Activated CD4-positive, alpha-beta T cell treated with anti-CD3 and anti-CD28 coated beads, Interleukin-2, amount 10 ng/mL, durations not matched to agents 24 days and 14 days (primary cell): ENCODE data around the gene XKR3. TPM values are rescaled to one million over a fixed set of nuclear protein-coding genes. Genes with fewer than 3 reads are reported as not detected.
"Not testable (repeated sequence)": the region's sequence is repeated elsewhere in the genome, so short reads cannot be mapped to it uniquely, and the experiment has no call there.

Experiments used
- DNase-seq: peaks from one replicate; pipeline ENCODE4 v3.0.0; 2022
- H3K27ac Mint-ChIP-seq: one replicate; pipeline ENCODE4 v1.8.0; 2022; ENCODE audit warnings: mild to moderate bottlenecking, mixed read lengths
- H3K27me3 Mint-ChIP-seq: one replicate; pipeline ENCODE4 v1.8.0; 2022; ENCODE audit warnings: mixed read lengths
- H3K36me3 Mint-ChIP-seq: one replicate; pipeline ENCODE4 v1.8.0; 2022; ENCODE audit warnings: low read depth, mild to moderate bottlenecking, mixed read lengths
- H3K4me1 Mint-ChIP-seq: one replicate; pipeline ENCODE4 v1.8.0; 2021; ENCODE audit warnings: mixed read lengths
- H3K4me3 Mint-ChIP-seq: one replicate; pipeline ENCODE4 v1.8.0; 2022; ENCODE audit warnings: mild to moderate bottlenecking, moderate library complexity, mixed read lengths
- H3K9me3 Mint-ChIP-seq: one replicate; pipeline ENCODE4 v1.8.0; 2021; ENCODE audit warnings: mixed read lengths
- intact Hi-C: fragments of 100-400 bp; cut with micrococcal nuclease; formaldehyde crosslinking; loops from one replicate; pipeline ENCODE4 v1.15.1; 2023
- total RNA-seq: library from RNA; stranded (reverse); gene quantifications from 2 replicates; pipeline ENCODE4 v1.2.3, GENCODE V29; 2022

The XKR3 gene
- total RNA-seq, 1 donor from 2014 or later: not detected

- no peak for DNase-seq
- Mint-ChIP-seq H3K4me3 (no peak overlapping the region), H3K27me3 (no peaks in the 10 kb centered on the region), H3K4me1 (peaks cover 19% of the 10 kb centered on the region), H3K9me3 (peaks cover 4% of the 10 kb centered on the region), H3K27ac (no peak overlapping the region), H3K36me3 (no peaks in the 10 kb centered on the region)
- intact Hi-C loops: no loop called here
Observed at GRCh38 chr22:16828876-16829275, 3.7 kb upstream of the XKR3 start.

DNA sequence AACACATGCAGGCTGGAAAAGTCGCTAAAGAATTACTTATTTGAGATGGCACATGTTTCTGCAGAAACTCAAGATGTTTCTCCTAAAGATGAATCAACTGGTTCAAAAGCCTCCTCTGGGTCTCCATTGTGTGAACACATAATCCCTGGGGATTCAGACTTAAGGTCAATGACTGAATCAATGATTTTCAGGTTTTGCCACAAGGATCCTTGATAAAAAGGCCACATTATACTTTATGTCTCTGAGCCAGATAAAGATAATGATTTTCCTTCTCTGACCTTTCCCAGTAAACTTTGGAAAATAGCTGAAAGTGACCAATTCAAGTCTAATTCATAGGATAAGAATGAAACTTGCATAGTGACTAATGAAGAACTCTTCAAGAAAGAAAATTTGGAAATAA, 2.3 kb upstream of the XKR3 start:
- intact Hi-C loops: no loop called here
- Mint-ChIP-seq H3K9me3 (peaks cover 11% of the 10 kb centered on the region), H3K27me3 (no peaks in the 10 kb centered on the region), H3K27ac (no peak overlapping the region), H3K4me3 (no peak overlapping the region), H3K4me1 (peaks cover 21% of the 10 kb centered on the region), H3K36me3 (no peaks in the 10 kb centered on the region)
- DNase-seq: no peak

GRCh38 chr22:16819249-16819648, 6.0 kb downstream of the XKR3 start:
- peaks cover 6% of the 10 kb centered on the region for H3K4me1 Mint-ChIP-seq
- intact Hi-C loops: no loop called here
- no peaks in the 10 kb centered on the region for H3K36me3 Mint-ChIP-seq
- H3K4me3 Mint-ChIP-seq: no peak overlapping the region
- H3K27me3 Mint-ChIP-seq: peaks cover 16% of the 10 kb centered on the region
- peaks cover 11% of the 10 kb centered on the region for H3K9me3 Mint-ChIP-seq
- DNase-seq: no peak
- H3K27ac Mint-ChIP-seq: no peak overlapping the region

DNA sequence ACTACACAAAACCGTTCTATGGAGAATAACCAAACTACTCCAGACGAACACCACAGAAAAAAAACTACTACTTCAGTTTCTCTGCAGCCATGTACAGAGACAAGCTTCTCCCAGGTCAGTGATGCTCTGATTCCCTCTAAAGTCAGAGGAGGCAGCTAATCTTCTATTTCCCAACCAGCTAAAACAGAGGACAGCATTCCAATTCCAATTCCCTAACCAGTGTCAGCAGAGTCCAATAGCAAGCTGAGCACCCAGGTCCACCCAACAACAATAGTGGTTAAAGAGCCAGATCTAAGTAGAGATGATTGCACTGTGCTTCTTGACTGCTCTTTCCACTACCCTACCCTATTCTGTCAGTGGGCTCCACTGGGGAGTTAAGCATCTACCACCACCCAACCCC, 6.7 kb downstream of the XKR3 start:
- H3K27ac Mint-ChIP-seq: no peak overlapping the region
- no peak overlapping the region for H3K4me3 Mint-ChIP-seq
- peaks cover 5% of the 10 kb centered on the region for H3K9me3 Mint-ChIP-seq
- no peaks in the 10 kb centered on the region for H3K4me1 Mint-ChIP-seq
- no peak for DNase-seq
- intact Hi-C loops: no loop called here
- H3K27me3 Mint-ChIP-seq: peaks cover 16% of the 10 kb centered on the region
- H3K36me3 Mint-ChIP-seq: no peaks in the 10 kb centered on the region

DNA sequence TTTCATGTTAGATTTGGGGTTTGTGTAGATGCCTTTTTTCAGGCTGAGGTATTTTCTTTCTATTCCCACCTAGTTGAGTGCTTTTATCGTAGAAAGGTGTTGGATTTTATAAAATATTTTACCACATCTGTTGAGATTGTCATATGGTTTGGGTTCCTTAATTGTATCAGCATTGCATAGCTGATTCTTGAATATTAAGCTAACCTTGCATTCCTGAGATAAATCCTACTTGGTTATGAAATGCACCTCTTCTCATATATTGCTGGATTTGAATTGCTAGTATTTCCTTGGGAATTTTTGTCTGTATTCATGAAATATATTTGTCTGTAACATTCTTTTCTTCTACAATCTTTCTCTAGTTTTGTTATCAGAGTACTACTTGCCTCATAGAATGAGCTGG, 10.1 kb downstream of the XKR3 start:
- Mint-ChIP-seq H3K27ac (no peak overlapping the region), H3K36me3 (no peaks in the 10 kb centered on the region), H3K27me3 (peaks cover 16% of the 10 kb centered on the region), H3K9me3 (no peaks in the 10 kb centered on the region), H3K4me1 (peaks cover 4% of the 10 kb centered on the region), H3K4me3 (no peak overlapping the region)
- intact Hi-C loops: no loop called here
- DNase-seq: no peak

GRCh38 chr22:16810188-16810802, 14.9 kb downstream of the XKR3 start:
- DNase-seq: no peak
- intact Hi-C loops: no loop called here
- peaks cover 5% of the 10 kb centered on the region for H3K27me3 Mint-ChIP-seq
- no peak overlapping the region for H3K4me3 Mint-ChIP-seq
- H3K27ac Mint-ChIP-seq: no peak overlapping the region
- H3K36me3 Mint-ChIP-seq: no peaks in the 10 kb centered on the region
- no peaks in the 10 kb centered on the region for H3K9me3 Mint-ChIP-seq
- peaks cover 4% of the 10 kb centered on the region for H3K4me1 Mint-ChIP-seq

GRCh38 chr22:16808744-16809143, 16.5 kb downstream of the XKR3 start:
- H3K36me3 Mint-ChIP-seq: no peaks in the 10 kb centered on the region
- H3K9me3 Mint-ChIP-seq: no peaks in the 10 kb centered on the region
- H3K4me3 Mint-ChIP-seq: no peak overlapping the region
- peaks cover 4% of the 10 kb centered on the region for H3K4me1 Mint-ChIP-seq
- intact Hi-C loops: no loop called here
- H3K27ac Mint-ChIP-seq: no peak overlapping the region
- H3K27me3 Mint-ChIP-seq: no peaks in the 10 kb centered on the region
- no peak for DNase-seq

GRCh38 chr22:16807109-16807508, 18.1 kb downstream of the XKR3 start:
- peaks cover 3% of the 10 kb centered on the region for H3K27me3 Mint-ChIP-seq

DNA sequence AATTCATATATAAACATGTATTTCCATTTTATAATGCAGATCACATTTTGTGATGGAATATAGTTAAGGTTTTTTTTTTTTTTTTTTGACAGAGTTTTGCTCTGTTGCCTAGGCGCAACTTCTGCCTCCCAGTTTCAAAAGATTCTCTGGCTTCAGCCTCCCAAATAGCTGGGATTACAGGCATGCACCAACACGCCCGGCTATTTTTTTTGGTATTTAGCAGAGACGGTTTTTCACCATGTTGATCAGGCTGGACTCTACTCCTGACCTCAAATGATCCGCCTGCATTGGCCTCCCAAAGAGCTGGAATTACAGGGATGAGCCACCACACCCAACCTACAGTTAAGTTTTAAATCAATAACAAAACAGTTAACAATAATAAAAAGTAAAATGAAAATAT, 18.8 kb downstream of the XKR3 start:
- no peak overlapping the region for H3K27ac Mint-ChIP-seq
- no peaks in the 10 kb centered on the region for H3K36me3 Mint-ChIP-seq
- no peak overlapping the region for H3K4me3 Mint-ChIP-seq
- intact Hi-C loops: no loop called here
- DNase-seq: no peak
- H3K9me3 Mint-ChIP-seq: no peaks in the 10 kb centered on the region
- peaks cover 6% of the 10 kb centered on the region for H3K27me3 Mint-ChIP-seq
- peaks cover 4% of the 10 kb centered on the region for H3K4me1 Mint-ChIP-seq

More at GRCh38 chr22:16807109-16807508, 18.1 kb downstream of the XKR3 start:
- no peak overlapping the region for H3K27ac Mint-ChIP-seq
- H3K9me3 Mint-ChIP-seq: no peaks in the 10 kb centered on the region
- intact Hi-C loops: no loop called here
- no peaks in the 10 kb centered on the region for H3K36me3 Mint-ChIP-seq
- no peak overlapping the region for H3K4me3 Mint-ChIP-seq
- H3K4me1 Mint-ChIP-seq: peaks cover 4% of the 10 kb centered on the region
- DNase-seq: no peak

- H3K27me3 Mint-ChIP-seq: peaks cover 7% of the 10 kb centered on the region
- intact Hi-C loops: no loop called here
- H3K4me1 Mint-ChIP-seq: no peaks in the 10 kb centered on the region
- no peak overlapping the region for H3K27ac Mint-ChIP-seq
- no peaks in the 10 kb centered on the region for H3K36me3 Mint-ChIP-seq
- H3K9me3 Mint-ChIP-seq: no peaks in the 10 kb centered on the region
- no peak overlapping the region for H3K4me3 Mint-ChIP-seq
- no peak for DNase-seq
Observed at GRCh38 chr22:16804882-16805281, 20.3 kb downstream of the XKR3 start.

GRCh38 chr22:16803255-16803917, 21.8 kb downstream of the XKR3 start:
- H3K4me3 Mint-ChIP-seq: no peak overlapping the region
- H3K4me1 Mint-ChIP-seq: no peaks in the 10 kb centered on the region
- no peak overlapping the region for H3K27ac Mint-ChIP-seq
- no peaks in the 10 kb centered on the region for H3K9me3 Mint-ChIP-seq
- no peaks in the 10 kb centered on the region for H3K36me3 Mint-ChIP-seq
- DNase-seq: no peak
- peaks cover 9% of the 10 kb centered on the region for H3K27me3 Mint-ChIP-seq
- intact Hi-C loops: no loop called here

- Mint-ChIP-seq H3K4me1 (peaks cover 5% of the 10 kb centered on the region), H3K27me3 (peaks cover 9% of the 10 kb centered on the region), H3K36me3 (no peaks in the 10 kb centered on the region), H3K4me3 (no peak overlapping the region), H3K27ac (no peak overlapping the region), H3K9me3 (no peaks in the 10 kb centered on the region)
- intact Hi-C loops: no loop called here
- DNase-seq: no peak
Observed at GRCh38 chr22:16801571-16801970, 23.6 kb downstream of the XKR3 start.

DNA sequence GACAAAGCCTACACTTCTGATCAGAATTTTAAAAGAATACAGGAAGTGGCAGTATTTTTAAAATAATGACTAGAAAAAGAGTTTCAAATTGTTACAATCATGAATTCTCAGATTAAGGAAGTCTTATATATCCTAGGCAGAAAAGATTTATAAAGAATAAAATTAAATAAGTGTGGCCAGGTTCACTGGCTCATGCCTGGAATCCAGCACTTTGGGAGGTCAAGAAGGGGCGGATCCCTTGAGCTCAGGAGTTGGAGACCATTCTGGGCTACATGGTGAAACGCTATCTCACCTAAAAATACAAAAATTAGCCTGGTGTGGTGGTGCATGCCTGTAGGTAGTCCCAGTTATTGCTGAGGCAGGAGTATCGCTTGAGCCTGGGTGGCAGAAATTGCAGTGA, 24.1 kb downstream of the XKR3 start:
- Mint-ChIP-seq H3K27ac (no peak overlapping the region), H3K4me3 (no peak overlapping the region), H3K27me3 (peaks cover 9% of the 10 kb centered on the region), H3K36me3 (no peaks in the 10 kb centered on the region), H3K9me3 (no peaks in the 10 kb centered on the region), H3K4me1 (peaks cover 5% of the 10 kb centered on the region)
- intact Hi-C loops: no loop called here
- DNase-seq: no peak

GRCh38 chr22:16800358-16800757, 24.9 kb downstream of the XKR3 start:
- peaks cover 9% of the 10 kb centered on the region for H3K27me3 Mint-ChIP-seq
- no peak overlapping the region for H3K27ac Mint-ChIP-seq
- H3K36me3 Mint-ChIP-seq: no peaks in the 10 kb centered on the region
- intact Hi-C loops: no loop called here
- peaks cover 5% of the 10 kb centered on the region for H3K4me1 Mint-ChIP-seq
- DNase-seq: no peak
- no peak overlapping the region for H3K4me3 Mint-ChIP-seq
- no peaks in the 10 kb centered on the region for H3K9me3 Mint-ChIP-seq

- intact Hi-C loops, H3K27ac Mint-ChIP-seq, DNase-seq, H3K4me1 Mint-ChIP-seq, H3K9me3 Mint-ChIP-seq, H3K4me3 Mint-ChIP-seq, H3K36me3 Mint-ChIP-seq: not testable (repeated sequence)
- H3K27me3 Mint-ChIP-seq: peaks cover 12% of the 10 kb centered on the region
Observed at GRCh38 chr22:16795504-16795903, 29.7 kb downstream of the XKR3 start.
